Endodermal cell (in vitro differentiated cells): Measurements from ENCODE around the gene ARIH2. TPM values are rescaled to one million over a fixed set of nuclear protein-coding genes. Genes with fewer than 3 reads are reported as not detected.

Experiments
- DNase-seq: peaks from one replicate; pipeline ENCODE4 v3.0.0-alpha.2; 2017
- H3K27ac ChIP-seq: 2 replicates; pipeline ENCODE4 v1.5.1; 2013; ENCODE audit warnings: mild to moderate bottlenecking, low read depth, low read length, moderate library complexity
- H3K27me3 ChIP-seq: 2 replicates; pipeline ENCODE4 v1.6.1; 2013; ENCODE audit warnings: mild to moderate bottlenecking, low read length, moderate library complexity; ENCODE audit not compliant: insufficient read depth, control insufficient read depth, poor library complexity, severe bottlenecking
- H3K36me3 ChIP-seq: 2 replicates; pipeline ENCODE4 v1.7.0; 2013; ENCODE audit warnings: mild to moderate bottlenecking, low read length, moderate library complexity; ENCODE audit not compliant: control insufficient read depth, insufficient read depth
- H3K4me1 ChIP-seq: one replicate; pipeline ENCODE4 v1.7.0; 2013; ENCODE audit warnings: low read length; ENCODE audit not compliant: control insufficient read depth, insufficient read depth
- H3K4me3 ChIP-seq: 2 replicates; pipeline ENCODE4 v1.5.1; 2013; ENCODE audit warnings: mild to moderate bottlenecking, low read length, moderate library complexity
- H3K9ac ChIP-seq: 2 replicates; pipeline ENCODE4 v1.6.1; 2013; ENCODE audit warnings: mild to moderate bottlenecking, low read length, moderate library complexity; ENCODE audit not compliant: poor library complexity, severe bottlenecking; ENCODE audit errors: extremely low read depth
- H3K9me3 ChIP-seq: 2 replicates; pipeline ENCODE4 v1.6.1; 2013; ENCODE audit warnings: mild to moderate bottlenecking, low read length, moderate library complexity; ENCODE audit not compliant: control insufficient read depth
- H3K27ac Mint-ChIP-seq: 2 replicates; pipeline ENCODE4 v1.8.0; 2020; ENCODE audit warnings: mixed read lengths
- H3K27me3 Mint-ChIP-seq: 2 replicates; pipeline ENCODE4 v1.8.0; 2021; ENCODE audit warnings: mild to moderate bottlenecking, mixed read lengths; ENCODE audit not compliant: insufficient read depth
- H3K36me3 Mint-ChIP-seq: 2 replicates; pipeline ENCODE4 v1.8.0; 2020; ENCODE audit warnings: low read depth, mixed read lengths
- H3K4me1 Mint-ChIP-seq: 2 replicates; pipeline ENCODE4 v1.8.0; 2020; ENCODE audit warnings: mixed read lengths
- H3K4me3 Mint-ChIP-seq: 2 replicates; pipeline ENCODE4 v1.8.0; 2020; ENCODE audit warnings: mild to moderate bottlenecking, moderate library complexity, mixed read lengths
- H3K9me3 Mint-ChIP-seq: 2 replicates; pipeline ENCODE4 v1.8.0; 2020; ENCODE audit warnings: mild to moderate bottlenecking, mixed read lengths
- CTCF ChIP-seq: fragments of 200-600 bp; sonication (generic); conservative IDR thresholded peaks from 2 replicates; pipeline ENCODE4 v1.5.0; 2021; ENCODE audit warnings: antibody characterized with exemption, mild to moderate bottlenecking
- WGBS, 2 experiments: methylation state at CpG; one replicate each; pipeline versions ENCODE4 v1.1.5 to v1.1.7; 2013; ENCODE audit warnings: missing lambda C conversion rate in 2 of 2, mixed read lengths in 1 of 2; ENCODE audit not compliant: insufficient coverage in 1 of 2, insufficient read length in 1 of 2; 5-methylcytosine and 5-hydroxymethylcytosine counted together
- total RNA-seq, 2 donors: library from RNA; stranded (reverse); fragmentation: NEBNext Ultra II Directional in 1 of 2; extraction: Animal tissue kit (Norgen Biotek cat#: 25700) in 1 of 2; gene quantifications; 2 replicates in 1 of 2; 3 replicates in 1 of 2; pipeline ENCODE4 v1.2.1, GENCODE V29; 2021

ARIH2 gene
- total RNA-seq, 2 donors from 2014 or later = 86.6 to 113 TPM

- peak overlapping the region; percentile 50 for H3K27ac Mint-ChIP-seq
- H3K36me3 Mint-ChIP-seq = peaks cover 7% of the 10 kb centered on the region
- H3K9me3 ChIP-seq = no peaks in the 10 kb centered on the region
- TF ChIP-seq CTCF = no peak
- no peak for DNase-seq
- no peak overlapping the region for H3K4me3 ChIP-seq
- no peaks in the 10 kb centered on the region for H3K9me3 Mint-ChIP-seq
- no peak overlapping the region for H3K4me3 Mint-ChIP-seq
- H3K27me3 Mint-ChIP-seq = no peaks in the 10 kb centered on the region
- 87 to 95% methylated on average over 3 to 6 of the region's 6 CpGs for WGBS, 2 experiments
- no peak overlapping the region for H3K27ac ChIP-seq
- H3K9ac ChIP-seq = no peak overlapping the region
- H3K4me1 ChIP-seq = no peaks in the 10 kb centered on the region
- no peaks in the 10 kb centered on the region for H3K27me3 ChIP-seq
- peaks cover 1% of the 10 kb centered on the region for H3K4me1 Mint-ChIP-seq
- no peaks in the 10 kb centered on the region for H3K36me3 ChIP-seq
Measured at GRCh38 chr3:48879994-48880377, 38.7 kb upstream of the ARIH2 start.

GRCh38 chr3:48881006-48881405 is 37.6 kb upstream of the ARIH2 start:
- DNase-seq = no peak
- Histone ChIP-seq H3K36me3 (no peaks in the 10 kb centered on the region), H3K27me3 (no peaks in the 10 kb centered on the region), H3K27ac (no peak overlapping the region), H3K4me3 (no peak overlapping the region), H3K9ac (no peak overlapping the region), H3K9me3 (no peaks in the 10 kb centered on the region), H3K4me1 (no peaks in the 10 kb centered on the region)
- Mint-ChIP-seq H3K27me3 (no peaks in the 10 kb centered on the region), H3K4me3 (no peak overlapping the region), H3K9me3 (no peaks in the 10 kb centered on the region), H3K27ac (peak overlapping the region; percentile 16), H3K36me3 (peaks cover 7% of the 10 kb centered on the region), H3K4me1 (peaks cover 1% of the 10 kb centered on the region)
- 94 to 99% methylated on average over 3 of the region's 3 CpGs for WGBS, 2 experiments
- TF ChIP-seq CTCF = no peak

- no peak overlapping the region for H3K4me3 Mint-ChIP-seq
- Histone ChIP-seq H3K4me1 (no peaks in the 10 kb centered on the region), H3K27ac (no peak overlapping the region), H3K4me3 (no peak overlapping the region), H3K36me3 (no peaks in the 10 kb centered on the region), H3K9ac (no peak overlapping the region), H3K27me3 (no peaks in the 10 kb centered on the region), H3K9me3 (no peaks in the 10 kb centered on the region)
- no peak overlapping the region for H3K27ac Mint-ChIP-seq
- H3K9me3 Mint-ChIP-seq = no peaks in the 10 kb centered on the region
- H3K4me1 Mint-ChIP-seq = peaks cover 1% of the 10 kb centered on the region
- DNase-seq = no peak
- TF ChIP-seq CTCF = no peak
- peaks cover 7% of the 10 kb centered on the region for H3K36me3 Mint-ChIP-seq
- H3K27me3 Mint-ChIP-seq = no peaks in the 10 kb centered on the region
- 93 to 100% methylated on average over 4 to 5 of the region's 5 CpGs for WGBS, 2 experiments
Measured at GRCh38 chr3:48881652-48882114, 37.0 kb upstream of the ARIH2 start.
